NCI-H748 (cell line): ENCODE results near the gene PCDHAC1.

Source experiments
- DNase-seq: peaks from one replicate; lab custom pipeline; 2025; ENCODE audit not compliant: unreplicated experiment; lab: John Stamatoyannopoulos, UW

Gene PCDHAC1

DNA sequence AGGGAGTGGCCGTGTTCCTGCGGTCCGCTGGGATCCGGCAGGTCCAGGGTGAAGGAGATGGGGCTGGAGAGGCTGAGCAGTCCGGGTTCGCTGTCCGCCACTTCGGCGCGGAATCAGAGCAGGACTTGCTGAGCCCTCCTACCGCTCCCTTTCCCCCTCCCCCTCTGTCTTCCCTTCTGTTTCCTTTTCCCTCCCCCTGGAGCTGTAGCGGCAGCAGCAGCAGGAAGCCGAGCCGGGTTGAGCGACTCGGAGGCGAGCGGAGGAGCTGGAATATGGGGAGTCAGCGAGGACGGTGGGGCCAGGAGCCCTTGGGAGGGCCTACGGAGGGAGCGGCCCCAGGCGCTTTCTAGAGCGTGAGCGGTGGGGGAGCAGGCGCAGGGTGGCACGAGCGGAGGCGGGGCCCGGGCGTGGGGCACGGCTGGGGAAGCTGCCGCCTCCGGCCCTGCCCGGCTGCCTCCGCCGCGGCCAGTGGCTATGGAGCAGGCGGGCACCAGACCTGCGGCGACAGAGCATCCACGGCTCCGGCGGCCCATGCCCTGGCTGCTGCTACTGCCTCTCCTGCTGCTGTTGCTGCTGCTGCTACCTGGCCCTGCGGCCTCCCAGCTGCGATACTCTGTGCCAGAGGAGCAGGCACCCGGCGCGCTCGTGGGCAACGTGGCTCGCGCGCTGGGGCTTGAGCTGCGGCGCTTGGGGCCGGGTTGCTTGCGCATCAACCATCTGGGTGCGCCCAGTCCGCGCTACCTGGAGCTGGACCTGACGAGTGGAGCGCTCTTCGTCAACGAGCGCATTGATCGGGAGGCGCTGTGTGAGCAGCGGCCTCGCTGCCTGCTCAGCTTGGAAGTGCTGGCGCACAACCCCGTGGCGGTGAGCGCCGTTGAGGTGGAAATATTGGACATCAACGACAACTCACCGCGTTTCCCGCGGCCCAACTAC is 40.5 kb downstream of the PCDHAC1 start, which contains the start of gene PCDHAC2:
Gene PCDHAC2 (plus strand): TSS at position 184 of the 933 bp plus-strand sequence. CDS start 291 bp downstream, at position 475.
- peak; percentile 82 for DNase-seq

GRCh38 chr5:140967226-140967893 is 41.3 kb downstream of the PCDHAC1 start:
- no peak for DNase-seq

DNA sequence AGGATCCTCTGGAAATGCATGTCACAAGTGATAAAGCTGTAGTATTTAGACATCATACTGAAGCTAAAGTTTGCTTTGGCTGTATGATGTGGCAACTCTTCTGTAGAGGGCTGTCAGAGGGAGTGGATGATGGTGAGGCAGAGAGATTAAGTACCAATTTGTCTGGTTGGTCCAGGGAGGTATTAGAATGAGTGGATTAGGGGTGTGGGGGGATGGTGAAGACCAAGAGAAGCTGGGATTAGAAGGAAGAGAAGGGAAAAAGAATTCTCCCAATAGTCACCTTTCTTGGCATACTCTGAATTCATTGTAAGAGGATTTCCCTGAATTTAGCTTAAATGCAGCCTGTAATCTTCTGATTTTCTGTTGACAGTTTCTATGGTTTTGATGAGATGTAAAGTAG is 43.8 kb downstream of the PCDHAC1 start:
- no peak for DNase-seq

DNA sequence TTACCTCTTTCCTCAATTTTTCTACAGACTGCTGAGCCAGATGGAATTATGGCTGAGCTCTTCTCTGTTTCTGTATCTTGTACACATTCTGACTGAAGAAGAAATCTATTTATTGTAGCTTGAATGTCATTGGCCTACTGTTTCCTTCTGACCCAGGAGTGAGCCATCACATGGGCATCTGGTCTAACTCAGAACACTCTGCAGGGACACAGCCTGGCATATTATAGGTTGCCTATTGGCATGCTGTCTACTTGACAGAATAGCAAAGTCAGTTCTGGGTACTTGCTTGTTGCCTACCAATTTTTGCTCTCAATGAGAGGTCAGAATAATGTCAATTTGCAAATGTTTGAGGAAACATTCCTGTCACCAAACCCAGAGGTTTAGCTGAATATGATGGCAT is 47.5 kb downstream of the PCDHAC1 start:
- DNase-seq = no peak

GRCh38 chr5:140977003-140977402 is 50.9 kb downstream of the PCDHAC1 start:
- DNase-seq = no peak

DNA sequence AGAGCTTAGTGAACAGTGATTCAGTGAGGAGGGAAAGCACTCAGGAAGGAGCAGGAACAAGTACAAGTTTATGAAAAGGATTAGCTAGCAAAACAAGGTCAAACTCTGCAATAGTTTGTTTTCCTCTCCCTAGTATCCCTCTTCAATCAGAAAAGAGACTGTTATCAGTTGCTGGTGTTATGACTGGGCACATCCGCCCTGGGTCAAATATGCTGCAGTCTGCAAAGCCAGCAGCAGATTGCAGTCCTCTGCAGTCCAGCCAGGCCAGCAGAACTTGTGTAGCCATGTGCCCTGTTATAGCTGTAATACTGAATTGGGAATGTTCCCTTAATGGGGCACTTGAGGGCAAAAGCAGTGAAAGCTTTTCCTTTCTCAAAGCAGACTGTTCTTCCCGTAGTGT is 52.2 kb downstream of the PCDHAC1 start:
- no peak for DNase-seq

DNA sequence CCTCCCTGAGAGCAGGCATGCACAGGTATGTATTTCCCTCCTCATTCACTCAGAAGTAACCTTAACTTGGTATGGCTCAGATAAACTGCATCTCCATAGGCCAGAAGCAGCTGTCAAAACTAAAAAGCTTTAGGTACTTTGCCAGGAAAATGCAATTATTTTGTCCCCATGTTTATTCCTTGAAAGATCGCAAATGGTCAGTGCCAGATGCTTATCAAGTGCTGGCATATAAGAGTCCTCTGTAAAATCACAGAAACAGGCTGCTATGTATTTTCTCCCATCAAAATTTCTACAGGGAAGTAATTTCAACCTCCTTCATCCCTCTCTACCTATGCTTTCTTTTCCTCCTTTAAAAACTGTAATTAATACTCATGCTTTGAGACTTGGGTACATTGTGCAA is 52.9 kb downstream of the PCDHAC1 start:
- no peak for DNase-seq
